Mesenchymal stem cell (in vitro differentiated cells and primary cell): ENCODE results near the gene MGMT.

Source experiments
- DNase-seq: peaks from one replicate; pipeline ENCODE4 v3.0.0-alpha.2; 2013
- H2AFZ ChIP-seq: one replicate; pipeline ENCODE4 v1.6.1; 2013; ENCODE audit warnings: low read depth, mild to moderate bottlenecking, control low read depth, inconsistent platforms, low read length, moderate library complexity
- H2AK5ac ChIP-seq: 2 replicates; pipeline ENCODE4 v1.6.1; 2013; ENCODE audit warnings: low read length, moderate library complexity, mild to moderate bottlenecking, inconsistent platforms; ENCODE audit not compliant: severe bottlenecking
- H2BK120ac ChIP-seq: one replicate; pipeline ENCODE4 v1.6.1; 2013; ENCODE audit warnings: low read depth, mild to moderate bottlenecking, inconsistent platforms, low read length, moderate library complexity
- H2BK12ac ChIP-seq, 2 experiments: one replicate each; pipeline ENCODE4 v1.6.1; 2013; ENCODE audit warnings: inconsistent platforms in 2 of 2, low read length in 2 of 2, mild to moderate bottlenecking in 2 of 2, moderate library complexity in 2 of 2, control low read depth in 1 of 2
- H2BK15ac ChIP-seq: one replicate; pipeline ENCODE4 v1.6.1; 2013; ENCODE audit warnings: mild to moderate bottlenecking, low read depth, inconsistent platforms; ENCODE audit not compliant: poor library complexity, severe bottlenecking
- H2BK5ac ChIP-seq: 2 replicates; pipeline ENCODE4 v1.6.1; 2013; ENCODE audit warnings: low read depth, mild to moderate bottlenecking, low read length, control low read depth, inconsistent platforms; ENCODE audit not compliant: poor library complexity, severe bottlenecking
- H3K14ac ChIP-seq, 2 experiments: one replicate each; pipeline ENCODE4 v1.6.1; 2013; ENCODE audit warnings: inconsistent platforms in 2 of 2, low read length in 2 of 2, control low read depth in 1 of 2, mild to moderate bottlenecking in 1 of 2, moderate library complexity in 1 of 2
- H3K18ac ChIP-seq, 2 experiments: one replicate each; pipeline ENCODE4 v1.6.1; 2013; ENCODE audit warnings: inconsistent platforms in 2 of 2, low read length in 2 of 2, control low read depth in 1 of 2, low read depth in 1 of 2, mild to moderate bottlenecking in 1 of 2
- H3K23ac ChIP-seq, 2 experiments: one replicate each; pipeline ENCODE4 v1.6.1; 2013; ENCODE audit warnings: inconsistent platforms in 2 of 2, low read length in 2 of 2, mild to moderate bottlenecking in 2 of 2, moderate library complexity in 2 of 2, control low read depth in 1 of 2
- H3K27ac ChIP-seq: 2 replicates; pipeline ENCODE4 v1.5.1; 2013; ENCODE audit warnings: mild to moderate bottlenecking, moderate library complexity, low read length, control low read depth, inconsistent platforms; ENCODE audit not compliant: poor library complexity, severe bottlenecking
- H3K27me3 ChIP-seq, 2 experiments: 2 replicates each; pipeline versions ENCODE4 v1.6.1 to v1.7.0; 2013; ENCODE audit warnings: low read length in 2 of 2, mild to moderate bottlenecking in 2 of 2, moderate library complexity in 2 of 2, control low read depth in 1 of 2, inconsistent platforms in 1 of 2; ENCODE audit not compliant: control insufficient read depth in 1 of 2, insufficient read depth in 1 of 2
- H3K36me3 ChIP-seq, 2 experiments: 2 replicates each; pipeline versions ENCODE4 v1.6.1 to v1.7.0; 2013; ENCODE audit warnings: low read length in 2 of 2, control low read depth in 1 of 2, inconsistent platforms in 1 of 2, low read depth in 1 of 2, mild to moderate bottlenecking in 1 of 2; ENCODE audit not compliant: insufficient read depth in 2 of 2, control insufficient read depth in 1 of 2
- H3K4ac ChIP-seq, 2 experiments: one replicate each; pipeline ENCODE4 v1.6.1; 2013; ENCODE audit warnings: inconsistent platforms in 2 of 2, low read length in 2 of 2, mild to moderate bottlenecking in 2 of 2, moderate library complexity in 2 of 2, control low read depth in 1 of 2, low read depth in 1 of 2
- H3K4me1 ChIP-seq: 2 replicates; pipeline ENCODE4 v1.6.1; 2013; ENCODE audit warnings: low read depth, low read length, control low read depth; ENCODE audit not compliant: control insufficient read depth, insufficient read depth
- H3K4me2 ChIP-seq: 2 replicates; pipeline ENCODE4 v1.6.1; 2013; ENCODE audit warnings: low read length, mild to moderate bottlenecking, inconsistent platforms; ENCODE audit not compliant: poor library complexity, severe bottlenecking
- H3K4me3 ChIP-seq, 2 experiments: 2 replicates each; pipeline versions ENCODE4 v1.5.1 to v1.7.0; 2013; ENCODE audit warnings: low read length in 2 of 2, mild to moderate bottlenecking in 2 of 2, control low read depth in 1 of 2, low read depth in 1 of 2; ENCODE audit not compliant: insufficient read depth in 1 of 2
- H3K79me1 ChIP-seq: replicated peaks from 2 replicates; pipeline ENCODE4 v1.6.1; 2013; ENCODE audit warnings: mild to moderate bottlenecking, control low read depth, low read length, inconsistent platforms; ENCODE audit not compliant: poor library complexity, severe bottlenecking
- H3K9ac ChIP-seq: 2 replicates; pipeline ENCODE4 v1.7.0; 2013; ENCODE audit warnings: mild to moderate bottlenecking, low read length, moderate library complexity
- H3K9me3 ChIP-seq: 2 replicates; pipeline ENCODE4 v1.7.0; 2013; ENCODE audit warnings: mild to moderate bottlenecking, low read length; ENCODE audit not compliant: control insufficient read depth
- H4K8ac ChIP-seq: one replicate; pipeline ENCODE4 v1.6.1; 2013; ENCODE audit warnings: inconsistent platforms, mild to moderate bottlenecking, low read length, moderate library complexity
- H4K91ac ChIP-seq: one replicate; pipeline ENCODE4 v1.6.1; 2013; ENCODE audit warnings: mild to moderate bottlenecking, low read length, inconsistent platforms
- WGBS: methylation state at CpG from one replicate; pipeline ENCODE4 v1.1.7; 2013; ENCODE audit warnings: mixed read lengths; 5-methylcytosine and 5-hydroxymethylcytosine counted together

MGMT gene

GRCh38 chr10:129703287-129704137 lies 236.5 kb downstream of the MGMT start:
- Histone ChIP-seq H3K4ac (no peak overlapping the region), H2BK5ac (no peak overlapping the region), H3K9ac (no peak overlapping the region), H4K8ac (no peak overlapping the region), H3K9me3 (no peaks in the 10 kb centered on the region), H3K4me1 (peaks cover 3% of the 10 kb centered on the region), H3K23ac (no peak overlapping the region), H3K79me1 (peaks cover 2% of the 10 kb centered on the region), H2BK120ac (no peak overlapping the region), H3K36me3 (peaks cover 0 to 21% of the 10 kb centered on the region in 2 experiments), H3K4me2 (no peak overlapping the region), H2AK5ac (no peak overlapping the region), H2BK15ac (no peak overlapping the region), H2BK12ac (no peak overlapping the region), H4K91ac (no peak overlapping the region), H2AFZ (no peak overlapping the region), H3K27ac (no peak overlapping the region), H3K4me3 (no peak overlapping the region), H3K18ac (no peak overlapping the region), H3K27me3 (no peaks in the 10 kb centered on the region), H3K14ac (no peak overlapping the region)
- WGBS = 95% methylated on average over 22 of the region's 26 CpGs
- DNase-seq = no peak

- no peak overlapping the region for H3K14ac ChIP-seq
- WGBS = 92% methylated on average over 16 of the region's 16 CpGs
- H2AK5ac ChIP-seq = no peak overlapping the region
- no peak overlapping the region for H3K9ac ChIP-seq
- DNase-seq = no peak
- H2AFZ ChIP-seq = no peak overlapping the region
- no peak overlapping the region for H4K8ac ChIP-seq
- H2BK12ac ChIP-seq = no peak overlapping the region
- peaks cover 2% of the 10 kb centered on the region for H3K79me1 ChIP-seq
- no peak overlapping the region for H4K91ac ChIP-seq
- H3K23ac ChIP-seq = no peak overlapping the region
- no peak overlapping the region for H3K18ac ChIP-seq
- H3K4ac ChIP-seq = no peak overlapping the region
- H3K4me1 ChIP-seq = peaks cover 3% of the 10 kb centered on the region
- H3K4me2 ChIP-seq = no peak overlapping the region
- no peak overlapping the region for H2BK15ac ChIP-seq
- H2BK120ac ChIP-seq = no peak overlapping the region
- no peak overlapping the region for H2BK5ac ChIP-seq
- no peak overlapping the region for H3K4me3 ChIP-seq
- H3K27me3 ChIP-seq = no peaks in the 10 kb centered on the region
- no peaks in the 10 kb centered on the region for H3K9me3 ChIP-seq
- peaks cover 0 to 25% of the 10 kb centered on the region in 2 experiments for H3K36me3 ChIP-seq
- H3K27ac ChIP-seq = no peak overlapping the region
Observed at GRCh38 chr10:129704225-129704624, 237.2 kb downstream of the MGMT start.

DNA sequence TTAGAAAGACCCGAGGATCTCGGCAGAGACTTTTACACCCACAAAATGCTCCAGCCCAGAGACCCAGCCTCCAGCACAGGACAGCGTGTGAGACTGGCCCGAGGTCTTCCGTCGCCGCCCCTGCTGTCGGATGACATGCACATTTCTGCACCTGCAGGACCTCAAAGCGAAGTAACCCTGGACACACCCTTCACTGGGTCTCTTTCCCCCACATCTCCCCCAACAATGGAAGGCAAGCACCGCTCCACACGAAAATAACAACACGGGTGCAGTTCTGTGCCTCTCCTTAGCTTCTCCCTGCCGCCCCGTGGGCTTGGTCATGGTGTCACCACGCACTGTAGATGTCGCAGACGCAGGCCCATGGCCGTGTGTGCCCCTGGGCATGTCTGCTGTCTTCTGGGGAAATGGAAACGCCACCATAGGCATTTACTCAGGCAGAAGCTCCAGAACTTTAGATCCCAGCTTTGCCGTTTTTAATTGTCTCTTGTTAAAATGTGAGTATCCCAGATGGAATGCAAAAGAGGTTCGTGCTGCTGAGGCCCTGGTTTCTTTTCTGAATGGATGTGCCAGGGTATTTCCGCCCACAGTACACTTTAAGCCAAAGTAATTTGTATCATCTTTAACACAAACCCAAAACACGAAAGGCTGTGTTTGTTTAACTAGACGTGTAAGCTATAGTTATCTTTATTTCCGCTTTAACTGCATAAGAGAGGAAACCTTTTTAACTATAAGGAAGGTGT lies 237.9 kb downstream of the MGMT start:
- H3K4me3 ChIP-seq = no peak overlapping the region
- H3K9me3 ChIP-seq = no peaks in the 10 kb centered on the region
- 89% methylated on average over 21 of the region's 25 CpGs for WGBS
- no peak overlapping the region for H3K23ac ChIP-seq
- H3K9ac ChIP-seq = no peak overlapping the region
- H3K36me3 ChIP-seq = peaks cover 0 to 30% of the 10 kb centered on the region in 2 experiments
- no peak overlapping the region for H3K14ac ChIP-seq
- no peak overlapping the region for H3K4me2 ChIP-seq
- no peak overlapping the region for H4K8ac ChIP-seq
- H2BK120ac ChIP-seq = no peak overlapping the region
- H3K27me3 ChIP-seq = no peaks in the 10 kb centered on the region
- no peak for DNase-seq
- no peak overlapping the region for H3K27ac ChIP-seq
- peaks cover 3% of the 10 kb centered on the region for H3K4me1 ChIP-seq
- H2BK15ac ChIP-seq = no peak overlapping the region
- H2BK5ac ChIP-seq = no peak overlapping the region
- H4K91ac ChIP-seq = no peak overlapping the region
- H2BK12ac ChIP-seq = no peak overlapping the region
- H3K79me1 ChIP-seq = peaks cover 2% of the 10 kb centered on the region
- H3K4ac ChIP-seq = no peak overlapping the region
- no peak overlapping the region for H2AFZ ChIP-seq
- no peak overlapping the region for H3K18ac ChIP-seq
- no peak overlapping the region for H2AK5ac ChIP-seq

DNA sequence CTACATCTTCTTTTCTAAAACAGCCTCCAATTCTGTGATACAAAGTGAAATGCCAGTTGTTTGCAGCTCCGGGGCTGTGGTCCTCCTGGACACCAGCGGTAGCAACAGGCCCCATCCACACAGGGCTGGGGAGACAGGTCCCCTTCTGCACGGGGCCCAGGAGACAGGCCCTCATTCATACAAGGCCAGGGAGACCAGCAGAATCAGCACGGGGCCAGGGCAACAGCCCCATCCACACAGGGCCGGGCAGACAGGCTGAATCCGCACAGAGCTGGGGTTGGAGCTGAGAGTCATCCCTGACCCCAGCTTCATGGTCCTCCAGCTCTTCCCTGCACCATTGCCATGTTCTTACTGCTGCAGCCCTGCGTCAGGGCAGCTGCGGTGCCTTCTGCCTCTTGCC lies 238.6 kb downstream of the MGMT start:
- H3K23ac ChIP-seq = no peak overlapping the region
- no peak overlapping the region for H2BK15ac ChIP-seq
- peaks cover 0 to 31% of the 10 kb centered on the region in 2 experiments for H3K36me3 ChIP-seq
- H3K4me3 ChIP-seq = no peak overlapping the region
- WGBS = 91% methylated on average over 8 of the region's 8 CpGs
- H2AFZ ChIP-seq = no peak overlapping the region
- no peak overlapping the region for H3K18ac ChIP-seq
- H4K8ac ChIP-seq = no peak overlapping the region
- H3K27ac ChIP-seq = no peak overlapping the region
- no peak overlapping the region for H3K14ac ChIP-seq
- H3K4me1 ChIP-seq = peaks cover 3% of the 10 kb centered on the region
- no peaks in the 10 kb centered on the region for H3K9me3 ChIP-seq
- no peak overlapping the region for H2BK5ac ChIP-seq
- H3K4me2 ChIP-seq = no peak overlapping the region
- H3K4ac ChIP-seq = no peak overlapping the region
- peaks cover 2% of the 10 kb centered on the region for H3K79me1 ChIP-seq
- DNase-seq = no peak
- no peak overlapping the region for H2AK5ac ChIP-seq
- no peaks in the 10 kb centered on the region for H3K27me3 ChIP-seq
- H2BK12ac ChIP-seq = no peak overlapping the region
- no peak overlapping the region for H2BK120ac ChIP-seq
- H4K91ac ChIP-seq = no peak overlapping the region
- no peak overlapping the region for H3K9ac ChIP-seq
